GM12878 (cell line): ENCODE data around the gene FAM229A.

Experiments
- CHD4 ChIP-seq: fragments of 200-600 bp; sonication (generic); IDR thresholded peaks from 2 replicates; pipeline ENCODE4 v1.6.1; 2016; ENCODE audit warnings: mild to moderate bottlenecking
- EGR1 ChIP-seq, 2 experiments: IDR thresholded peaks; 1 replicate in 1 of 2; 2 replicates in 1 of 2; pipeline ENCODE4 v1.6.1; 2011 to 2012; ENCODE audit warnings: low read depth in 2 of 2, low read length in 2 of 2, borderline replicate concordance in 1 of 2, mild to moderate bottlenecking in 1 of 2, moderate library complexity in 1 of 2
- NFXL1 ChIP-seq: fragments of 450-650 bp; IDR thresholded peaks from 2 replicates; pipeline ENCODE4 v1.6.1; 2017; ENCODE audit warnings: antibody characterized with exemption, mild to moderate bottlenecking, borderline replicate concordance
- PRDM15 ChIP-seq: fragments of 450-650 bp; formaldehyde crosslinking; IDR thresholded peaks from 2 replicates; pipeline ENCODE4 v1.4.0; 2020; ENCODE audit warnings: mild to moderate bottlenecking, moderate library complexity
- RCOR1 ChIP-seq: conservative IDR thresholded peaks from 2 replicates; pipeline ENCODE4 v1.6.1; 2012; ENCODE audit warnings: low read depth, low read length, improper control_type of control experiment
- TCF12 ChIP-seq: IDR thresholded peaks from 2 replicates; pipeline ENCODE4 v1.6.1; 2011; ENCODE audit warnings: low read depth, mild to moderate bottlenecking, low read length
- TF ChIP-seq, protein P1 (sequence below): IDR thresholded peaks from 2 replicates; pipeline ENCODE4 v1.6.1; 2011; ENCODE audit warnings: low read depth, low read length, improper control_type of control experiment, borderline replicate concordance
- TF ChIP-seq, protein P2 (sequence below): IDR thresholded peaks from 2 replicates; pipeline ENCODE4 v1.6.1; 2011; ENCODE audit warnings: low read depth, mild to moderate bottlenecking, low read length, moderate library complexity, borderline replicate concordance; ENCODE audit errors: extremely low read depth

DNA sequence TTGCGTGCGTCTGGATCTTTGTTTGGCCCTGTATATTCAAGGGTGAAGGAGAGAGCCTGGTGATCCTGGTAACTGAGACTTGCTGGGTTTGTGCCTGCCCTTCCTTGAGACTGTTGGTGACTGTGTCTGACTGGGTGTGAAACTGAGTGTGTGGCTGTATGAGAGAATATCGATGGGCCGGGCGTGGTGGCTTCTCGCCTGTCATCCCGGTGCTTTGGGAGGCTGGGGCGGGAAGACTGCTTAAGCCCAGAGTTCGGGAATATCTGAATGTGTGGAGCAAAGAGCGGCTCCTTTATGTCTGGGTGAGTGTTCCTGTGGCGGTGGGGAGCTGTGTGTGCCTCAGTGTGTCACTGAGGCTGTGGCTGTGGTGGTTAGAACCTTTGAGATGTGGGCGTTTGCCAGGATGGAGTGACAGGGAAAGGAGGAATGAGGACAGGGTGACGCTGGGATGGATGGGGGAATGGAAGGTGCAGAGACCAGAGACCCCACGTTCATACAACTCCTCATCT is 23.6 kb downstream of the FAM229A start:
- TF ChIP-seq TCF12 (no peak), RCOR1 (no peak), NFXL1 (no peak), EGR1 (IDR thresholded peaks at IDR 0.05; ENCODE audit: borderline replicate concordance in 1 of 2, low read depth in 2 of 2, low read length in 2 of 2) (no peak), PRDM15 (CRISPR knock-in tag) (no peak), CHD4 (no peak)
- TF ChIP-seq, protein P1, sequence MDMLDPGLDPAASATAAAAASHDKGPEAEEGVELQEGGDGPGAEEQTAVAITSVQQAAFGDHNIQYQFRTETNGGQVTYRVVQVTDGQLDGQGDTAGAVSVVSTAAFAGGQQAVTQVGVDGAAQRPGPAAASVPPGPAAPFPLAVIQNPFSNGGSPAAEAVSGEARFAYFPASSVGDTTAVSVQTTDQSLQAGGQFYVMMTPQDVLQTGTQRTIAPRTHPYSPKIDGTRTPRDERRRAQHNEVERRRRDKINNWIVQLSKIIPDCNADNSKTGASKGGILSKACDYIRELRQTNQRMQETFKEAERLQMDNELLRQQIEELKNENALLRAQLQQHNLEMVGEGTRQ = no peak
- TF ChIP-seq, protein P2, sequence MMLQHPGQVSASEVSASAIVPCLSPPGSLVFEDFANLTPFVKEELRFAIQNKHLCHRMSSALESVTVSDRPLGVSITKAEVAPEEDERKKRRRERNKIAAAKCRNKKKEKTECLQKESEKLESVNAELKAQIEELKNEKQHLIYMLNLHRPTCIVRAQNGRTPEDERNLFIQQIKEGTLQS = no peak
